ENCODE measurements around the gene C7. TPM values are rescaled to one million over a fixed set of nuclear protein-coding genes. Genes with fewer than 3 reads are reported as not detected.
A peak's percentile ranks its signal among the peaks of the same experiment; 100 is the strongest.

C7 gene
- total and polyA plus RNA-seq, 2 of the 8 experiments (the other 6 are each of a cell fraction or from before 2014, with no cell fraction given), result 0.08 TPM; not detected in 1

GRCh38 chr5:40916226-40916625 lies 6.9 kb downstream of the C7 start (continued):
- peak; percentile 48 for TF ChIP-seq CHD7 (IDR thresholded peaks at IDR 0.05; ENCODE audit: insufficient replicate concordance, low read length)
